Endothelial cell of umbilical vein (primary cell): ENCODE results near the gene FIGNL2. TPM values are rescaled to one million over a fixed set of nuclear protein-coding genes. Genes with fewer than 3 reads are reported as not detected.

Experiments
- BruUV-seq: library from RNA; stranded (reverse); fragments of 400-500 nt; replicated peaks from 2 replicates; lab custom pipeline; 2021; lab: Mats Ljungman, UMichigan
- CTCF ChIA-PET: fragments of 300-600, 350-600 bp; sonication (Branson Sonifier 250); formaldehyde crosslinking; loops from one replicate; lab custom pipeline; 2021; ENCODE audit warnings: antibody characterized with exemption, inconsistent platforms; lab: Charles Lee
- POLR2A ChIA-PET: fragments of 300-600, 350-600 bp; sonication (Branson Sonifier 250); formaldehyde crosslinking; loops from one replicate; lab custom pipeline; 2021; ENCODE audit warnings: antibody characterized with exemption, inconsistent platforms; lab: Charles Lee
- DNase-seq: peaks from one replicate; pipeline ENCODE4 v3.0.0-alpha.2; 2011; ENCODE audit warnings: low read depth, low spot score
- FAIRE-seq: peaks from 2 replicates; lab custom pipeline; 2011; peaks lifted over from hg19 to GRCh38; lab: Jason Lieb, UNC
- H2AFZ ChIP-seq: 2 replicates; pipeline ENCODE4 v1.6.0; 2012; ENCODE audit warnings: low read depth, low read length, control low read depth, inconsistent platforms
- H3K27ac ChIP-seq: 2 replicates; pipeline ENCODE4 v1.5.1; 2011; ENCODE audit warnings: low read depth, mild to moderate bottlenecking, control low read depth, low read length, moderate library complexity; ENCODE audit not compliant: insufficient read depth
- H3K27me3 ChIP-seq, 2 experiments: 2 replicates each; pipeline versions ENCODE4 v1.6.0 to v1.6.1; 2011; ENCODE audit warnings: low read length in 2 of 2, mixed read lengths in 1 of 2; ENCODE audit not compliant: control insufficient read depth in 2 of 2, insufficient read depth in 2 of 2
- H3K36me3 ChIP-seq, 2 experiments: 2 replicates in 1 of 2; 3 replicates in 1 of 2; pipeline ENCODE4 v1.5.1; 2011; ENCODE audit warnings: low read length in 2 of 2, mild to moderate bottlenecking in 1 of 2, moderate library complexity in 1 of 2; ENCODE audit not compliant: control insufficient read depth in 2 of 2, insufficient read depth in 2 of 2; ENCODE audit errors: extremely low read depth in 1 of 2
- H3K4me1 ChIP-seq: 3 replicates; pipeline ENCODE4 v1.5.1; 2011; ENCODE audit warnings: mild to moderate bottlenecking, low read length; ENCODE audit not compliant: control insufficient read depth, insufficient read depth; ENCODE audit errors: extremely low read depth
- H3K4me2 ChIP-seq: 2 replicates; pipeline ENCODE4 v1.6.1; 2011; ENCODE audit warnings: low read length, control low read depth, mixed read lengths; ENCODE audit not compliant: insufficient read depth
- H3K4me3 ChIP-seq, 3 experiments: fragments of 200-600 bp in 1 of 3; sonication (generic), shearing (Covaris generic) in 1 of 3; replicated peaks in 1 of 3; 2 replicates each; pipeline ENCODE4 v1.5.1; 2011 to 2016; ENCODE audit warnings: control low read depth in 3 of 3, low read length in 3 of 3, mild to moderate bottlenecking in 2 of 3, inconsistent platforms in 1 of 3, low read depth in 1 of 3, moderate library complexity in 1 of 3; ENCODE audit not compliant: insufficient read depth in 1 of 3
- H3K79me2 ChIP-seq: 2 replicates; pipeline ENCODE4 v1.6.0; 2012; ENCODE audit warnings: low read length, inconsistent platforms; ENCODE audit not compliant: control insufficient read depth, insufficient read depth
- H3K9ac ChIP-seq: replicated peaks from 2 replicates; pipeline ENCODE3; 2011; ENCODE audit warnings: low read length, control low read depth; ENCODE audit not compliant: insufficient read depth; ENCODE audit errors: extremely low read depth
- H3K9me1 ChIP-seq: replicated peaks from 3 replicates; pipeline ENCODE4 v1.6.0; 2011; ENCODE audit warnings: mild to moderate bottlenecking, low read length; ENCODE audit not compliant: control insufficient read depth, insufficient read depth; ENCODE audit errors: extremely low read depth
- H3K9me3 ChIP-seq: replicated peaks from 2 replicates; pipeline ENCODE4 v1.5.1; 2012; ENCODE audit warnings: low read length, inconsistent platforms; ENCODE audit not compliant: control insufficient read depth, insufficient read depth
- H4K20me1 ChIP-seq: replicated peaks from 2 replicates; pipeline ENCODE3; 2011; ENCODE audit warnings: mild to moderate bottlenecking, low read length; ENCODE audit not compliant: control insufficient read depth, insufficient read depth; ENCODE audit errors: extremely low read depth
- CTCF ChIP-seq, 2 donors: IDR thresholded peaks; 1 replicate in 1 of 2; 2 replicates in 1 of 2; pipeline ENCODE4 v1.5.1; 2011; ENCODE audit warnings: low read length in 2 of 2, mild to moderate bottlenecking in 2 of 2, moderate library complexity in 2 of 2, control low read depth in 1 of 2, inconsistent platforms in 1 of 2, low read depth in 1 of 2; ENCODE audit not compliant: insufficient read depth in 1 of 2; ENCODE audit errors: extremely low read depth in 1 of 2
- EZH2 ChIP-seq: IDR thresholded peaks from 2 replicates; pipeline ENCODE4 v1.6.1; 2012; ENCODE audit warnings: borderline replicate concordance, low read depth, mild to moderate bottlenecking, moderate library complexity, low read length, inconsistent platforms; ENCODE audit not compliant: severe bottlenecking
- FOS ChIP-seq: IDR thresholded peaks from 2 replicates; pipeline ENCODE4 v1.6.1; 2011; ENCODE audit warnings: mild to moderate bottlenecking, low read length, moderate library complexity, borderline replicate concordance; ENCODE audit not compliant: insufficient read depth
- GATA2 ChIP-seq: IDR thresholded peaks from 2 replicates; pipeline ENCODE4 v1.7.0; 2011; ENCODE audit warnings: low read depth, mild to moderate bottlenecking, moderate library complexity, mixed read lengths, low read length; ENCODE audit not compliant: insufficient read length, insufficient read depth
- JUN ChIP-seq: IDR thresholded peaks from 2 replicates; pipeline ENCODE4 v1.6.1; 2011; ENCODE audit warnings: borderline replicate concordance, low read depth; ENCODE audit not compliant: insufficient read length, insufficient read depth
- MAX ChIP-seq: IDR thresholded peaks from 2 replicates; pipeline ENCODE4 v1.6.1; 2011; ENCODE audit not compliant: insufficient read depth, insufficient read length
- MYC ChIP-seq: IDR thresholded peaks from one replicate; pipeline ENCODE4 v1.6.1; 2011; ENCODE audit warnings: mild to moderate bottlenecking, low read depth, low read length
- POLR2A ChIP-seq: IDR thresholded peaks from 2 replicates; pipeline ENCODE4 v1.6.1; 2012; ENCODE audit warnings: low read depth, mild to moderate bottlenecking, control low read depth, low read length
- POLR2AphosphoS5 ChIP-seq: IDR thresholded peaks from 2 replicates; pipeline ENCODE4 v1.6.1; 2012; ENCODE audit warnings: low read depth, mild to moderate bottlenecking, control low read depth, low read length, moderate library complexity; ENCODE audit not compliant: insufficient read depth
- dilution Hi-C: fragments of 300-500 bp; cut with MboI; formaldehyde crosslinking; loops from one replicate; pipeline ENCODE4 v1.15.0; 2019; ENCODE audit warnings: low sequenced_read_pairs; ENCODE audit not compliant: extremely low pct_ligation_motif_present
- intact Hi-C: fragments of 100-400 bp; cut with micrococcal nuclease; formaldehyde crosslinking; loops from one replicate; pipeline ENCODE4 v1.10.0; 2022
- polyA plus RNA-seq, 4 experiments: library from polyadenylated mRNA; depleted of rRNA in 3 of 4; stranded (reverse) in 3 of 4; unstranded in 1 of 4; fragments of >200 nt; gene quantifications; 2 replicates each; pipeline versions ENCODE4 v1.2.1 to v1.2.3, GENCODE V29; 2011 to 2012; ENCODE audit warnings: missing spikeins in 1 of 4
- total RNA-seq: library from RNA; stranded (reverse); gene quantifications from 2 replicates; pipeline ENCODE4 v1.2.3, GENCODE V29; 2021

Gene FIGNL2
- total and polyA plus RNA-seq, 2 donors (not counting 3 experiments of a cell fraction or from before 2014, with no cell fraction given), result 1.4 to 2.4 TPM

- Histone ChIP-seq H3K4me1 (peaks cover 41% of the 10 kb centered on the region), H3K9me1 (no peaks in the 10 kb centered on the region), H4K20me1 (no peaks in the 10 kb centered on the region), H2AFZ (no peak overlapping the region), H3K79me2 (no peaks in the 10 kb centered on the region), H3K36me3 (no peaks in the 10 kb centered on the region), H3K4me3 (no peak overlapping the region), H3K9ac (no peak overlapping the region), H3K27me3 (no peaks in the 10 kb centered on the region), H3K4me2 (no peak overlapping the region), H3K9me3 (peaks cover 2% of the 10 kb centered on the region), H3K27ac (no peak overlapping the region)
- DNase-seq (no peak), FAIRE-seq (no peak)
- POLR2A ChIA-PET, result no interaction called here
- no peak for TF ChIP-seq EZH2
- no peak for TF ChIP-seq FOS
- TF ChIP-seq POLR2AphosphoS5, result no peak
- no peak for TF ChIP-seq CTCF (IDR thresholded peaks at IDR 0.05; ENCODE audit: extremely low read depth in 1 of 2, insufficient read depth in 1 of 2, low read depth in 1 of 2, low read length in 2 of 2)
- no peak for TF ChIP-seq MAX
- no peak for TF ChIP-seq MYC
- no peak for TF ChIP-seq JUN
- TF ChIP-seq GATA2, result no peak
- no peak for TF ChIP-seq POLR2A
- intact Hi-C loops, result no loop called here
- dilution Hi-C loops, result no loop called here
- CTCF ChIA-PET, result interaction anchor here (6.5 kb wide), 1 partner anchor 8 kb away, joined by 44 read pairs; no protein-coding TSS in a partner anchor
- no TSS peak for BruUV-seq
Observed at GRCh38 chr12:51883295-51883694, 34.8 kb upstream of the FIGNL2 start.
